ENCODE measurements around the gene DPH6. TPM values are rescaled to one million over a fixed set of nuclear protein-coding genes. Genes with fewer than 3 reads are reported as not detected.

Gene DPH6
- total RNA-seq, 6 experiments from 2014 or later = 5.5 to 12.8 (median 6.9) TPM

- WGBS (ENCODE audit: insufficient coverage, low coverage, low lambda C conversion rate, missing lambda C conversion rate) = 85% methylated on average over 3 of the region's 3 CpGs
- H3K4me1 ChIP-seq = no peaks in the 10 kb centered on the region
- H3K9me3 ChIP-seq = no peaks in the 10 kb centered on the region
- DNase-seq = no peak
- intact Hi-C loops (cut with DNase I) = no loop called here
- TF ChIP-seq POLR2A (IDR thresholded peaks at IDR 0.05) = no peak
- TF ChIP-seq, protein P1, sequence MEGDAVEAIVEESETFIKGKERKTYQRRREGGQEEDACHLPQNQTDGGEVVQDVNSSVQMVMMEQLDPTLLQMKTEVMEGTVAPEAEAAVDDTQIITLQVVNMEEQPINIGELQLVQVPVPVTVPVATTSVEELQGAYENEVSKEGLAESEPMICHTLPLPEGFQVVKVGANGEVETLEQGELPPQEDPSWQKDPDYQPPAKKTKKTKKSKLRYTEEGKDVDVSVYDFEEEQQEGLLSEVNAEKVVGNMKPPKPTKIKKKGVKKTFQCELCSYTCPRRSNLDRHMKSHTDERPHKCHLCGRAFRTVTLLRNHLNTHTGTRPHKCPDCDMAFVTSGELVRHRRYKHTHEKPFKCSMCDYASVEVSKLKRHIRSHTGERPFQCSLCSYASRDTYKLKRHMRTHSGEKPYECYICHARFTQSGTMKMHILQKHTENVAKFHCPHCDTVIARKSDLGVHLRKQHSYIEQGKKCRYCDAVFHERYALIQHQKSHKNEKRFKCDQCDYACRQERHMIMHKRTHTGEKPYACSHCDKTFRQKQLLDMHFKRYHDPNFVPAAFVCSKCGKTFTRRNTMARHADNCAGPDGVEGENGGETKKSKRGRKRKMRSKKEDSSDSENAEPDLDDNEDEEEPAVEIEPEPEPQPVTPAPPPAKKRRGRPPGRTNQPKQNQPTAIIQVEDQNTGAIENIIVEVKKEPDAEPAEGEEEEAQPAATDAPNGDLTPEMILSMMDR (IDR thresholded peaks at IDR 0.05) = no peak
- no peak overlapping the region for H3K27ac ChIP-seq
- no peaks in the 10 kb centered on the region for H3K36me3 ChIP-seq
- H3K27me3 ChIP-seq = no peaks in the 10 kb centered on the region
- ATAC-seq = no peak
- no peak overlapping the region for H3K4me3 ChIP-seq
These were observed 34.6 kb upstream of the DPH6 start for GRCh38 chr15:35580606-35581005.

DNA sequence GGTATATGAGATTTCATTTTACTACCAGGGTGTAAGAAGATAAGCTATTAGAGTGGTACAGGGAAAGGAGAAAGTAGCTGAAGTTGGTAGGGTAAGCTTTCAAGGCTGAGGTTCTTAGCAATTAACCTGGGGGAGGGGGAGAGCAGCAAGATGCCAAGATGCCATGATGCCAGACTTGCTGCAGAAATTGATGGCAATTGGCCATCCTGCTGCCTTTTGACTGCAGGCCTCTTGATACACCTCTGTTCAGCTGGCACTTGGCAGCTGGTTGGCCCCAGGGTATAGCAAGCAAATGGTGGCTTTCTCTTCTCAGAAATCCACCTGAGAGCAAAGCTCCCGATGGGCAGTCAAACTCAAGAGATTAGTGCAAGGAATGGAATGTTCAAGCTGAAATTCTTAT, 21.4 kb upstream of the DPH6 start:
- H3K27me3 ChIP-seq = no peaks in the 10 kb centered on the region
- H3K4me1 ChIP-seq = no peaks in the 10 kb centered on the region
- DNase-seq (no peak), ATAC-seq (no peak)
- H3K4me3 ChIP-seq = no peak overlapping the region
- H3K27ac ChIP-seq = no peak overlapping the region
- intact Hi-C loops (cut with DNase I) = no loop called here
- WGBS (ENCODE audit: insufficient coverage, low coverage, low lambda C conversion rate, missing lambda C conversion rate) = no CpG with 5 or more reads among the region's 1 CpG
- no peaks in the 10 kb centered on the region for H3K36me3 ChIP-seq
- no peak for TF ChIP-seq POLR2A (IDR thresholded peaks at IDR 0.05)
- TF ChIP-seq, protein P1 (IDR thresholded peaks at IDR 0.05) = no peak
- H3K9me3 ChIP-seq = no peaks in the 10 kb centered on the region

GRCh38 chr15:35566991-35567390, 21.0 kb upstream of the DPH6 start:
- 91% methylated on average over 3 of the region's 3 CpGs for WGBS (ENCODE audit: insufficient coverage, low coverage, low lambda C conversion rate, missing lambda C conversion rate)
- Histone ChIP-seq H3K36me3 (no peaks in the 10 kb centered on the region), H3K27me3 (no peaks in the 10 kb centered on the region), H3K4me1 (no peaks in the 10 kb centered on the region), H3K9me3 (no peaks in the 10 kb centered on the region), H3K4me3 (no peak overlapping the region), H3K27ac (no peak overlapping the region)
- intact Hi-C loops (cut with DNase I) = no loop called here
- ATAC-seq (no peak), DNase-seq (no peak)
- TF ChIP-seq, protein P1 (IDR thresholded peaks at IDR 0.05) = no peak

DNA sequence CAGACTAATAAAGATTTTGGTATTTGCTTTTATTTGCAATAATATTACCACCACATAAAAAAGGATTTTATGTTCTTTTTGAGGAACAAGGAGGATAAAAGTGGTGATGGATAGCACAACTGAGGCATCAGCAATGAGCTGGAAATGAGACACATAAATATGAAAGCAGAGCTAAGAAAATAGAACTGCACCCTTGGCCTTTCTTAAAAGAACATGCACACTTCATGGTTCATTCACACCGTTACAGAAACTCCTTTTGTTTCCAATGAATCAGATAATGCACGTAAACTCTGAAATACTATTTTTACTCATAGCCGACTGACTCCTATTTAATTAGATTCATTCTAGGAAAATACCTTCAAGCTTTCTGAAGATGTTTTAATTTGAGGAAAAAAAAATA, 19.9 kb upstream of the DPH6 start:
- 91% methylated on average over 3 of the region's 3 CpGs for WGBS (ENCODE audit: insufficient coverage, low coverage, low lambda C conversion rate, missing lambda C conversion rate)
- Histone ChIP-seq H3K4me1 (peaks cover 0 to 5% (median 0%) of the 10 kb centered on the region in 4 donors), H3K27ac (no peak overlapping the region), H3K4me3 (no peak overlapping the region), H3K27me3 (no peaks in the 10 kb centered on the region), H3K36me3 (no peaks in the 10 kb centered on the region), H3K9me3 (no peaks in the 10 kb centered on the region)
- no peak for DNase-seq
- ATAC-seq = no peak
- intact Hi-C loops (cut with DNase I) = no loop called here
- TF ChIP-seq, protein P1 (IDR thresholded peaks at IDR 0.05) = no peak
- TF ChIP-seq POLR2A (IDR thresholded peaks at IDR 0.05) = no peak

GRCh38 chr15:35562641-35563040, 16.7 kb upstream of the DPH6 start:
- Histone ChIP-seq H3K27me3 (no peaks in the 10 kb centered on the region), H3K4me1 (peaks cover 0 to 20% (median 0%) of the 10 kb centered on the region in 4 donors), H3K27ac (no peak overlapping the region), H3K9me3 (no peaks in the 10 kb centered on the region), H3K36me3 (no peaks in the 10 kb centered on the region), H3K4me3 (no peak overlapping the region)
- 82% methylated on average over 1 of the region's 1 CpG for WGBS (ENCODE audit: insufficient coverage, low coverage, low lambda C conversion rate, missing lambda C conversion rate)
- intact Hi-C loops (cut with DNase I) = no loop called here
- TF ChIP-seq, protein P1 (IDR thresholded peaks at IDR 0.05) = no peak
- TF ChIP-seq POLR2A (IDR thresholded peaks at IDR 0.05) = no peak
- ATAC-seq (peak in 1 of 4 donors; percentile 15), DNase-seq (no peak)
